Duodenal mucosa (tissue), 2 donors: ENCODE measurements around the gene ID1.
A peak's percentile ranks its signal among the peaks of the same experiment; 100 is the strongest.
"Not testable (repeated sequence)": the region's sequence is repeated elsewhere in the genome, so short reads cannot be mapped to it uniquely, and the experiment has no call there.

Experiments
- H3K27ac ChIP-seq: one replicate; pipeline ENCODE4 v1.7.0; 2013; ENCODE audit warnings: low read depth, low read length
- H3K27me3 ChIP-seq, 2 donors: one replicate each; pipeline ENCODE4 v1.7.0; 2013; ENCODE audit warnings: low read length in 2 of 2, control low read depth in 1 of 2; ENCODE audit not compliant: insufficient read depth in 2 of 2, control insufficient read depth in 1 of 2
- H3K36me3 ChIP-seq, 2 donors: one replicate each; pipeline ENCODE4 v1.7.0; 2013; ENCODE audit warnings: low read length in 2 of 2, control low read depth in 1 of 2; ENCODE audit not compliant: insufficient read depth in 2 of 2, control insufficient read depth in 1 of 2
- H3K4me1 ChIP-seq, 2 donors: one replicate each; pipeline ENCODE4 v1.7.0; 2013; ENCODE audit warnings: low read length in 2 of 2, control low read depth in 1 of 2; ENCODE audit not compliant: insufficient read depth in 2 of 2, control insufficient read depth in 1 of 2
- H3K4me3 ChIP-seq, 2 donors: one replicate each; pipeline ENCODE4 v1.7.0; 2013; ENCODE audit warnings: low read length in 2 of 2, low read depth in 1 of 2
- H3K9ac ChIP-seq, 2 donors: one replicate each; pipeline ENCODE4 v1.7.0; 2013; ENCODE audit warnings: low read length in 2 of 2, low read depth in 1 of 2
- H3K9me3 ChIP-seq, 2 donors: one replicate each; pipeline ENCODE4 v1.7.0; 2013; ENCODE audit warnings: low read length in 2 of 2, control low read depth in 1 of 2; ENCODE audit not compliant: control insufficient read depth in 1 of 2

ID1 gene

GRCh38 chr20:31608251-31608945, 3.3 kb downstream of the ID1 start:
- H3K4me3 ChIP-seq: peak overlapping the region; percentile 90 to 99
- H3K4me1 ChIP-seq: peaks cover 45 to 63% of the 10 kb centered on the region in 2 donors
- no peaks in the 10 kb centered on the region for H3K27me3 ChIP-seq
- no peaks in the 10 kb centered on the region for H3K9me3 ChIP-seq
- no peaks in the 10 kb centered on the region for H3K36me3 ChIP-seq
- H3K9ac ChIP-seq: peak overlapping the region; percentile 96 to 100
- H3K27ac ChIP-seq: peak overlapping the region; percentile 92

- H3K36me3 ChIP-seq, H3K9me3 ChIP-seq, H3K27me3 ChIP-seq, H3K9ac ChIP-seq, H3K4me3 ChIP-seq: not testable (repeated sequence)
- H3K27ac ChIP-seq: peak overlapping the region; percentile 42
- H3K4me1 ChIP-seq: peaks cover 33 to 45% of the 10 kb centered on the region in 2 donors
Measured at GRCh38 chr20:31612271-31612640, 7.2 kb downstream of the ID1 start.

- H3K9me3 ChIP-seq: no peaks in the 10 kb centered on the region
- no peaks in the 10 kb centered on the region for H3K36me3 ChIP-seq
- H3K27me3 ChIP-seq: no peaks in the 10 kb centered on the region
- no peak overlapping the region for H3K27ac ChIP-seq
- H3K9ac ChIP-seq: no peak overlapping the region
- H3K4me1 ChIP-seq: peaks cover 12 to 23% of the 10 kb centered on the region in 2 donors
- H3K4me3 ChIP-seq: no peak overlapping the region
Measured at GRCh38 chr20:31615416-31615815, 10.3 kb downstream of the ID1 start.

- H3K9me3 ChIP-seq: no peaks in the 10 kb centered on the region
- peaks cover 0 to 5% of the 10 kb centered on the region in 2 donors for H3K4me1 ChIP-seq
- H3K27ac ChIP-seq: no peak overlapping the region
- H3K4me3 ChIP-seq: no peak overlapping the region
- H3K27me3 ChIP-seq: no peaks in the 10 kb centered on the region
- H3K36me3 ChIP-seq: no peaks in the 10 kb centered on the region
- H3K9ac ChIP-seq: no peak overlapping the region
Measured at GRCh38 chr20:31617432-31618104, 12.5 kb downstream of the ID1 start.

GRCh38 chr20:31620246-31620645, 15.2 kb downstream of the ID1 start:
- no peaks in the 10 kb centered on the region for H3K36me3 ChIP-seq

DNA sequence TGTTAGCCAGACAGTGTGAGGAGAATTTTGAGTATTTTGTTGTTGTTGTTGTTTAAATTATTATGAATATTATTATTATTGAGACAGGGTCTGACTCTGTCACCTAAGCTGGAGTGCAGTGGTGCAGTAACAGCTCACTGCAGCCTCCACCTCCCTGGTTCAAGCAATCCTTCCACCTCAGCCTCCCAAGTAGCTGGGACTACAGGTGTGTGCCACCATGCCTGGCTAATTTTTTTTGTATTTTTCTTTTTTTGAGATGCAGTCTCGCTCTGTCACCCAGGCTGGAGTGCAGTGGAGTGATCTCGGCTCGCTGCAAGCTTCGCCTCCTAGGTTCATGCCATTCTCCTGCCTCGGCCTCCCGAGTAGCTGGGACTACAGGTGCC, 18.0 kb downstream of the ID1 start:
- H3K9ac ChIP-seq, H3K27ac ChIP-seq, H3K9me3 ChIP-seq, H3K4me3 ChIP-seq, H3K4me1 ChIP-seq, H3K27me3 ChIP-seq, H3K36me3 ChIP-seq: not testable (repeated sequence)

More at GRCh38 chr20:31620246-31620645, 15.2 kb downstream of the ID1 start:
- no peaks in the 10 kb centered on the region for H3K9me3 ChIP-seq
- H3K4me3 ChIP-seq: no peak overlapping the region
- peaks cover 0 to 4% of the 10 kb centered on the region in 2 donors for H3K4me1 ChIP-seq
- H3K27me3 ChIP-seq: no peaks in the 10 kb centered on the region
- no peak overlapping the region for H3K27ac ChIP-seq
- no peak overlapping the region for H3K9ac ChIP-seq

- not testable (repeated sequence) for H3K9me3 ChIP-seq, H3K27me3 ChIP-seq, H3K4me3 ChIP-seq, H3K4me1 ChIP-seq, H3K27ac ChIP-seq, H3K9ac ChIP-seq, H3K36me3 ChIP-seq
Measured at GRCh38 chr20:31626534-31626933, 21.4 kb downstream of the ID1 start.

DNA sequence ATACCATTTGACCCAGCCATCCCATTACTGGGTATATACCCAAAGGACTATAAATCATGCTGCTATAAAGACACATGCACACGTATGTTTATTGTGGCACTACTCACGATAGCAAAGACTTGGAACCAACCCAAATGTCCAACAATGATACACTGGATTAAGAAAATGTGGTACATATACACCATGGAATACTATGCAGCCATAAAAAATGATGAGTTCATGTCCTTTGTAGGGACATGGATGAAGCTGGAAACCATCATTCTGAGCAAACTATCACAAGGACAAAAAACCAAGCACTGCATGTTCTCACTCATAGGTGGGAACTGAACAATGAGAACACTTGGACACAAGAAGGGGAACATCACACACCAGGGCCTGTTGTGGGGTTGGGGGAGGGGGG, 23.0 kb downstream of the ID1 start:
- H3K4me3 ChIP-seq, H3K9ac ChIP-seq, H3K27ac ChIP-seq, H3K27me3 ChIP-seq, H3K36me3 ChIP-seq, H3K9me3 ChIP-seq, H3K4me1 ChIP-seq: not testable (repeated sequence)

DNA sequence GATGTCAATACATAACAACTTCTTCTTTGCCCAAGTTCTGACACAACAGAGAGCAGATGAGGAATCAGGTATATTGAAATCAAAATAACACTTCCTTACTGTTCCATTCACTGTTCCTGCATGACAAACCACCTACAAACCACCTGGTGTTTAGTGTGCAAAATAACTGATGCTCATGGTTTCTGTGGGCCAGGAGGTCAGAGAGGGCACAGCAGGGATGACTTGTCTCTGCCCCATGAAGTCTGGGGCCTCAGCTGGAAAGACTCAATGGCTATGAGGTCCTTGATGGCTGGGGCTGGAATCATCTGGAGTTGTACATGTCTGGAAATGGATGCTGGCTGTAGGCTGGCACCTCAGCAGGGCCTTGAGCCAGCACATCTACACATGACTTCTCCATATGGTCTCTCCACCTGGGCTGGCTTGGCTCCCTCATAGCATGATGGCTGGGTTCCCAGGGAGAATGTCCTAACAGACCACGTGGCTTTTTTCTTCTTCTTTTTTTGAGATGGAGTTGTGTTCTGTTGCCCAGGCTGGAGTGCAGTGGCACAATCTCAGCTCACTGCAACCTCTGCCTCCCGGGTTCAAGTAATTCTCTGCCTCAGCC, 25.2 kb downstream of the ID1 start:
- Histone ChIP-seq H3K9ac (no peak overlapping the region), H3K4me1 (no peaks in the 10 kb centered on the region), H3K27me3 (no peaks in the 10 kb centered on the region), H3K27ac (no peak overlapping the region), H3K4me3 (no peak overlapping the region), H3K36me3 (no peaks in the 10 kb centered on the region), H3K9me3 (no peaks in the 10 kb centered on the region)

GRCh38 chr20:31632548-31633338, 27.7 kb downstream of the ID1 start:
- Histone ChIP-seq H3K4me3 (no peak overlapping the region), H3K9ac (no peak overlapping the region), H3K36me3 (no peaks in the 10 kb centered on the region), H3K27me3 (no peaks in the 10 kb centered on the region), H3K4me1 (no peaks in the 10 kb centered on the region), H3K9me3 (no peaks in the 10 kb centered on the region), H3K27ac (no peak overlapping the region)
